BE2C (cell line): ENCODE results near the gene PROSER3.

Source experiments
- DNase-seq: peaks from one replicate; pipeline ENCODE4 v3.0.0-alpha.2; 2020
- H3K27me3 ChIP-seq: fragments of 250-450 bp; sonication (Bioruptor Pico); 2 replicates; pipeline ENCODE4 v1.5.1; 2020; ENCODE audit warnings: mild to moderate bottlenecking
- H3K36me3 ChIP-seq: fragments of 250-450 bp; sonication (Bioruptor Pico); 2 replicates; pipeline ENCODE4 v1.5.1; 2020; ENCODE audit warnings: mild to moderate bottlenecking
- H3K4me1 ChIP-seq: fragments of 250-450 bp; sonication (Bioruptor Pico); 2 replicates; pipeline ENCODE4 v1.5.1; 2020
- H3K4me3 ChIP-seq: 2 replicates; pipeline ENCODE4 v1.5.1; 2011; ENCODE audit warnings: low read depth, low read length
- H3K9me3 ChIP-seq: fragments of 250-450 bp; sonication (Bioruptor Pico); 2 replicates; pipeline ENCODE4 v1.5.1; 2020
- TF ChIP-seq, protein P1 (sequence below): IDR thresholded peaks from 2 replicates; pipeline ENCODE4 v1.5.1; 2012; ENCODE audit warnings: mild to moderate bottlenecking, low read depth, low read length

The PROSER3 gene

DNA sequence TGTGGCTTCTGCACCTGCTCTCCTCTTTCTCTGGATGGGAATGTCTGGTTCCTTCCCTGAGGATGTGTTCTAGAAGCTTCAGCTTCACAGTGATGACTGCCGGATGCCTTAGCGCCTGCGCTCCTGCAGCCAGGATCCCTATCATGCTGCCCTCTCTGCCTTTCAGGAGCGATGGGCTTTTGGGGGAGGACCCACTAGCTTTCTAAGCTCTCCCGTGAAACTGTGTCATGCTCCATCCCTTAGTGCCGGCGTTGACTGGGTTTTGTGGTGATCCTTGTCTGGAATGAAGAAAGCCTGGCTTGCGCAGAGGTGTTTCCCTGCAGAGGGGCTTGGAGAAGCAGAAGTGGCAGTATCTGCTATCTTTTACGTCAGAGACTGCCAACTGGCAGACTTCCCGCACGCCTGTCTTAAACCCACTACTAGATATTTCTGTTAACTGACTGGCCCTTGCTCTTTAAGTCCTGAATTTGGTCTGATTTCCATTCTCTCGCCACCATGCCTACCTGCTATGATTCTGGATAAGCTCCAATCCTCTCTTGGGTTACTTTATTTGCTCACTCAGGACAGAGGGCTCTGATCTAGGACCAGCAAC is 44.0 kb upstream of the PROSER3 start:
- H3K4me1 ChIP-seq: no peaks in the 10 kb centered on the region; the same call in 1 of the 2 replicates
- TF ChIP-seq, protein P1, sequence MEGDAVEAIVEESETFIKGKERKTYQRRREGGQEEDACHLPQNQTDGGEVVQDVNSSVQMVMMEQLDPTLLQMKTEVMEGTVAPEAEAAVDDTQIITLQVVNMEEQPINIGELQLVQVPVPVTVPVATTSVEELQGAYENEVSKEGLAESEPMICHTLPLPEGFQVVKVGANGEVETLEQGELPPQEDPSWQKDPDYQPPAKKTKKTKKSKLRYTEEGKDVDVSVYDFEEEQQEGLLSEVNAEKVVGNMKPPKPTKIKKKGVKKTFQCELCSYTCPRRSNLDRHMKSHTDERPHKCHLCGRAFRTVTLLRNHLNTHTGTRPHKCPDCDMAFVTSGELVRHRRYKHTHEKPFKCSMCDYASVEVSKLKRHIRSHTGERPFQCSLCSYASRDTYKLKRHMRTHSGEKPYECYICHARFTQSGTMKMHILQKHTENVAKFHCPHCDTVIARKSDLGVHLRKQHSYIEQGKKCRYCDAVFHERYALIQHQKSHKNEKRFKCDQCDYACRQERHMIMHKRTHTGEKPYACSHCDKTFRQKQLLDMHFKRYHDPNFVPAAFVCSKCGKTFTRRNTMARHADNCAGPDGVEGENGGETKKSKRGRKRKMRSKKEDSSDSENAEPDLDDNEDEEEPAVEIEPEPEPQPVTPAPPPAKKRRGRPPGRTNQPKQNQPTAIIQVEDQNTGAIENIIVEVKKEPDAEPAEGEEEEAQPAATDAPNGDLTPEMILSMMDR: no peak
- no peak for DNase-seq
- H3K27me3 ChIP-seq: peaks cover 18% of the 10 kb centered on the region
- H3K9me3 ChIP-seq: no peaks in the 10 kb centered on the region
- H3K36me3 ChIP-seq: no peaks in the 10 kb centered on the region
- no peak overlapping the region for H3K4me3 ChIP-seq

DNA sequence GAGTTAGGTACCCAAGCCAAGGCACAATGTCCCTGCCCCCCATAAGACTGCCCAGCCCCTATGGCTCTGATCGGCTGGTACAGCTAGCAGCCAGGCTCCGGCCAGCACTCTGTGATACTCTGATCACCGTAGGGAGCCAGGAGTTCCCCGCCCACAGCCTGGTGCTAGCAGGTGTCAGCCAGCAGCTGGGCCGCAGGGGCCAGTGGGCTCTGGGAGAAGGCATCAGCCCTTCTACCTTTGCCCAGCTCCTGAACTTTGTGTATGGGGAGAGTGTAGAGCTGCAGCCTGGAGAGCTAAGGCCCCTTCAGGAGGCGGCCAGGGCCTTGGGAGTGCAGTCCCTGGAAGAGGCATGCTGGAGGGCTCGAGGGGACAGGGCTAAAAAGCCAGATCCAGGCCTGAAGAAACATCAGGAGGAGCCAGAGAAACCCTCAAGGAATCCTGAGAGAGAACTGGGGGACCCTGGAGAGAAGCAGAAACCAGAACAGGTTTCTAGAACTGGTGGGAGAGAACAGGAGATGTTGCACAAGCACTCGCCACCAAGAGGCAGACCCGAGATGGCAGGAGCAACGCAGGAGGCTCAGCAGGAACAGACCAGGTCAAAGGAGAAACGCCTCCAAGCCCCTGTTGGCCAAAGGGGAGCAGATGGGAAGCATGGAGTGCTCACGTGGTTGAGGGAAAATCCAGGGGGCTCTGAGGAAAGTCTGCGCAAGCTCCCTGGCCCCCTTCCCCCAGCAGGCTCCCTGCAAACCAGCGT is 43.2 kb upstream of the PROSER3 start:
- no peaks in the 10 kb centered on the region for H3K9me3 ChIP-seq
- TF ChIP-seq, protein P1: peak; percentile 22
- peaks cover 3% of the 10 kb centered on the region for H3K36me3 ChIP-seq
- H3K4me1 ChIP-seq: no peaks in the 10 kb centered on the region; the same call in 1 of the 2 replicates
- peaks cover 18% of the 10 kb centered on the region for H3K27me3 ChIP-seq
- H3K4me3 ChIP-seq: no peak overlapping the region
- DNase-seq: no peak

DNA sequence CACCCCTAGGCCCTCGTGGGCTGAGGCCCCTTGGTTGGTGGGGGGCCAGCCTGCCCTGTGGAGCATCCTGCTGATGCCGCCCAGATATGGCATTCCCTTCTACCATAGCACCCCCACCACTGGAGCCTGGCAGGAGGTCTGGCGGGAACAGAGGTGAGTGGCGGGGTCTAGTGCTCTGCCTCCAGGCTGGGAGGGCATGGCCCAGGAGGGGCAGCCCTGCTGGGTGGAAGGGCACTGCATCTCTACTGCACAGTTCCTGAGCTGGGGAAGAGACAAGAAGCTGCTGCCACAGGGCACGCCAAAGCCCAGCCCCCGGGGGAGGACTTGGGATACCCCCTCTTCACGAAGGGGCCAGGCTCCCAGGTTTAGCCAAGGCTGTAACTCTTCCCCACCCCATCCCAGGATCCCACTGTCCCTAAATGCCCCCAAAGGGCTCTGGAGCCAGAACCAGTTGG is 42.6 kb upstream of the PROSER3 start:
- TF ChIP-seq, protein P1: no peak
- Histone ChIP-seq H3K4me1 (no peaks in the 10 kb centered on the region; the same call in 1 of the 2 replicates), H3K9me3 (no peaks in the 10 kb centered on the region), H3K4me3 (no peak overlapping the region), H3K36me3 (peaks cover 8% of the 10 kb centered on the region), H3K27me3 (peaks cover 15% of the 10 kb centered on the region)
- DNase-seq: no peak

DNA sequence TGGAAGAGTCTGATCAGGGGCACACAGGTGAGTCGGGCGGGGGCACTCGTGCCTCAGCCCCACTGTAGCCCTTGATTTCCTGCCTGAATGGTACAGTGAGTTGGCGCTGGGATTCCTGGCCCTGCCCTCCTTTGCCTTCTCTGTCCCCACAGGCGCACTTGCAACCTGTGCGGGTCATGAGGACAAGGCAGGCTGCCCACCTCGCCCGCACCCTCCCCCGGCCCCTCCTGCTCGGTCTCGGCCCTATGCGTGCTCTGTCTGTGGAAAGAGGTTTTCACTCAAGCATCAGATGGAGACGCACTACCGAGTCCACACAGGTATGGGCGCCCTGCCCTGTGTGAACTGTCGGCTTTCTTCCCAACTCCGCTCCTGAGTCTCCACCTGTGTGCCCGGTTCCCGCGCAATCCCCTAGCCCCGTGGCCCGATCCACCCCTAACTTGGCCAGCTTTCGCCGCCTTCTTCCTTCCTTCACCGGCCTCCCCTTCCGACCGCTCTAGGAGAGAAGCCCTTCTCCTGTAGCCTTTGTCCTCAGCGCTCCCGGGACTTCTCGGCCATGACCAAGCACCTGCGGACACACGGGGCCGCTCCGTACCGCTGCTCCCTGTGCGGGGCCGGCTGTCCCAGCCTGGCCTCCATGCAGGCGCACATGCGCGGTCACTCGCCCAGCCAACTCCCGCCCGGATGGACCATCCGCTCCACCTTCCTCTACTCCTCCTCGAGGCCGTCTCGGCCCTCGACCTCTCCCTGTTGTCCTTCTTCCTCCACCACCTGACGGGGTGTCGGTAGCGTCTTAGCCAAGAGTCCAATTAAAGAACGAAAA is 41.8 kb upstream of the PROSER3 start:
- H3K4me1 ChIP-seq: no peaks in the 10 kb centered on the region; the same call in 1 of the 2 replicates
- peaks cover 7% of the 10 kb centered on the region for H3K27me3 ChIP-seq
- DNase-seq: peak; percentile 46
- H3K36me3 ChIP-seq: peaks cover 10% of the 10 kb centered on the region
- H3K9me3 ChIP-seq: no peaks in the 10 kb centered on the region
- H3K4me3 ChIP-seq: peak overlapping the region; percentile 79
- TF ChIP-seq, protein P1: no peak

DNA sequence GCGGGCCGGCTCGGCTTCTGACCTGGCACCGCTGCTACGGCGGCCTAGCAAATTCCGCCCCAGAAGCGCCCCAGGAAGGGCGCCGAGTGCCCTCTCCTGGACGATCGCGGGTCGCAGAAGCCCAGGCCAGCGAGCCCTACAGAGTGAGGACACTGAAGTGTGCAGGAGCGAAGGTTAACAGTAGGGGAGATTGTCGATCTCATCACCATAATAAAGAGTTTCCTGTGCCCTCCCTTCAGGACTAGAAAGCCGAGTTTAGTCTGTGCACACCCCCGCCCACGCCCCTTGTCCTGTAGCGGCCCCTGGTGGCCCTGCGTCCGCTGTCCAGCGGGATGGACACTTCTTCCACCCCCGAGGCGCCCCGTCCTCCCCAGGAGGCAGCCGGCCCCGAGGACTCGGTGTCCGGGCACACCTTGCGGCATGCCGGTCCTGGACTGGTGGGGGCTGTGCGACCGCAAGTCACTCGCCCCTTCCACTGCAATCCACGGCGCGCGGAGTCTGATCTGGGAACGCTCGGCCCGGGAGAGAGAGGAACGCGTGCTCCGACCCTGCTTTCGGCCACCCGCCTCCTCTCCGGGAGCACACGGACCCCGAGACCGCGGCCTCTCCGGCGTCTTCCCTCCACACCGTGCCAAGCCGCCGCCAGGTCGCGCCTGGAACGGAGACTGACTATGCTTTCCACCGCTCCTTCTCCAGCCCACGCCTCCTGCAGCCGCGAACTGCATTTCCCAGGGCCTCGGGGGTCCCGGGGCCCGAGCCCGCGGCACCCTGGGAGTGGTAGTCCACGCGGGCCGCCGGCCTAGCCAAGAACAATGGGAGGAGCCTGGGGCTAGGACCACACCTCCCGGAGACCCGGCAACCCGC is 40.9 kb upstream of the PROSER3 start:
- TF ChIP-seq, protein P1: peak; percentile 80
- Histone ChIP-seq H3K4me1 (no peaks in the 10 kb centered on the region; the same call in 1 of the 2 replicates), H3K27me3 (0 out of 2 replicates have a peak, but pooled peaks cover 3% of the 10 kb centered on the region), H3K4me3 (peak overlapping the region; percentile 79), H3K36me3 (peaks cover 16% of the 10 kb centered on the region), H3K9me3 (no peaks in the 10 kb centered on the region)
- peak; percentile 98 for DNase-seq
